HepG2 (cell line): ENCODE results near the gene CUL5. TPM values are rescaled to one million over a fixed set of nuclear protein-coding genes. Genes with fewer than 3 reads are reported as not detected.

Experiments used
- ATAD3A ChIP-seq: sonication (generic); formaldehyde crosslinking; IDR thresholded peaks from 2 replicates; pipeline ENCODE4 v1.4.0; 2020; ENCODE audit warnings: missing genetic modification reagents
- GTF3A ChIP-seq: sonication (generic); formaldehyde crosslinking; conservative IDR thresholded peaks from 2 replicates; pipeline ENCODE4 v1.4.0; 2020; ENCODE audit warnings: mild to moderate bottlenecking, missing genetic modification reagents
- HNF4A ChIP-seq: sonication (generic); formaldehyde crosslinking; IDR thresholded peaks from 2 replicates; pipeline ENCODE4 v1.4.0; 2020; ENCODE audit warnings: missing genetic modification reagents
- HOXA3 ChIP-seq: sonication (generic); formaldehyde crosslinking; IDR thresholded peaks from 2 replicates; pipeline ENCODE4 v1.5.0; 2020; ENCODE audit warnings: missing genetic modification reagents
- MXI1 ChIP-seq: IDR thresholded peaks from 3 replicates; pipeline ENCODE4 v1.6.1; 2012; ENCODE audit warnings: low read depth, low read length, inconsistent platforms, borderline replicate concordance
- NRL ChIP-seq: sonication (generic); formaldehyde crosslinking; IDR thresholded peaks from 2 replicates; pipeline ENCODE4 v1.5.0; 2020; ENCODE audit warnings: missing genetic modification reagents, mild to moderate bottlenecking, moderate library complexity, borderline replicate concordance
- PAF1 ChIP-seq: IDR thresholded peaks from 2 replicates; pipeline ENCODE4 v1.6.1; 2016; ENCODE audit warnings: missing genetic modification reagents, missing compliant biosample characterization
- RFXANK ChIP-seq: IDR thresholded peaks from 2 replicates; pipeline ENCODE4 v1.6.1; 2016
- ZBTB20 ChIP-seq: sonication (generic); formaldehyde crosslinking; IDR thresholded peaks from 2 replicates; pipeline ENCODE4 v1.8.1; 2023; ENCODE audit warnings: missing genetic modification reagents, low read depth, mild to moderate bottlenecking, borderline replicate concordance
- ZBTB40 ChIP-seq, 2 experiments: fragments of 450-650 bp in 1 of 2; sonication (generic) in 1 of 2; formaldehyde crosslinking in 1 of 2; IDR thresholded peaks; 2 replicates each; pipeline versions ENCODE4 v1.6.1 to v1.8.0; 2016 to 2022; ENCODE audit warnings: antibody characterized with exemption in 1 of 2, mild to moderate bottlenecking in 1 of 2, missing genetic modification reagents in 1 of 2
- ZFP37 ChIP-seq: sonication (generic); formaldehyde crosslinking; IDR thresholded peaks from 2 replicates; pipeline ENCODE4 v1.4.0; 2020; ENCODE audit warnings: missing genetic modification reagents, borderline replicate concordance
- ZNF225 ChIP-seq: sonication (generic); formaldehyde crosslinking; IDR thresholded peaks from 2 replicates; pipeline ENCODE4 v1.4.0; 2020; ENCODE audit warnings: mild to moderate bottlenecking, missing genetic modification reagents
- ZNF235 ChIP-seq: sonication (generic); formaldehyde crosslinking; IDR thresholded peaks from 2 replicates; pipeline ENCODE4 v1.8.1; 2023; ENCODE audit warnings: mild to moderate bottlenecking, missing genetic modification reagents, borderline replicate concordance
- ZNF337 ChIP-seq: sonication (generic); formaldehyde crosslinking; IDR thresholded peaks from 2 replicates; pipeline ENCODE4 v1.5.1; 2020; ENCODE audit warnings: missing genetic modification reagents, low read depth, mild to moderate bottlenecking, borderline replicate concordance
- ZNF552 ChIP-seq: sonication (generic); formaldehyde crosslinking; IDR thresholded peaks from 2 replicates; pipeline ENCODE4 v1.9.0; 2022; ENCODE audit warnings: missing genetic modification reagents, mild to moderate bottlenecking, borderline replicate concordance
- ZNF773 ChIP-seq: sonication (generic); formaldehyde crosslinking; IDR thresholded peaks from 2 replicates; pipeline ENCODE4 v1.4.0; 2020; ENCODE audit warnings: missing genetic modification reagents, borderline replicate concordance
- ZNF788 ChIP-seq: sonication (generic); formaldehyde crosslinking; IDR thresholded peaks from 2 replicates; pipeline ENCODE4 v1.5.0; 2020; ENCODE audit warnings: mild to moderate bottlenecking, missing genetic modification reagents, borderline replicate concordance
- ZSCAN31 ChIP-seq: sonication (generic); formaldehyde crosslinking; IDR thresholded peaks from 2 replicates; pipeline ENCODE4 v1.5.0; 2020; ENCODE audit warnings: low read depth, mild to moderate bottlenecking, missing genetic modification reagents
- polyA plus RNA-seq, 8 experiments: library from polyadenylated mRNA; depleted of rRNA in 3 of 8; stranded (reverse) in 7 of 8; unstranded in 1 of 8; fragments of >200 nt; fragmentation: Illumina TruSeq in 4 of 8; extraction: Trizol in 4 of 8; gene quantifications; 2 replicates each; pipeline versions ENCODE4 v1.2.1 to v1.2.3, GENCODE V29; 2011 to 2016; ENCODE audit warnings: low read depth in 4 of 8, missing spikeins in 1 of 8, mixed read lengths in 1 of 8; ENCODE audit not compliant: insufficient read depth in 1 of 8
- total RNA-seq, 5 experiments: library from RNA; depleted of rRNA; stranded (reverse); fragments of >200 nt; fragmentation: Illumina TruSeq; extraction: Trizol; gene quantifications; 2 replicates each; pipeline ENCODE4 v1.2.3, GENCODE V29; 2016; ENCODE audit warnings: low read depth in 1 of 5
- TF ChIP-seq, protein P1 (sequence below): sonication (generic); formaldehyde crosslinking; IDR thresholded peaks from 2 replicates; pipeline ENCODE4 v1.4.0; 2020; ENCODE audit warnings: mild to moderate bottlenecking, low read depth, missing genetic modification reagents

Gene CUL5
- total and polyA plus RNA-seq, 2 of the 13 experiments (the other 11 are each of a cell fraction or from before 2014, with no cell fraction given), result 7.0 to 24.7 TPM

DNA sequence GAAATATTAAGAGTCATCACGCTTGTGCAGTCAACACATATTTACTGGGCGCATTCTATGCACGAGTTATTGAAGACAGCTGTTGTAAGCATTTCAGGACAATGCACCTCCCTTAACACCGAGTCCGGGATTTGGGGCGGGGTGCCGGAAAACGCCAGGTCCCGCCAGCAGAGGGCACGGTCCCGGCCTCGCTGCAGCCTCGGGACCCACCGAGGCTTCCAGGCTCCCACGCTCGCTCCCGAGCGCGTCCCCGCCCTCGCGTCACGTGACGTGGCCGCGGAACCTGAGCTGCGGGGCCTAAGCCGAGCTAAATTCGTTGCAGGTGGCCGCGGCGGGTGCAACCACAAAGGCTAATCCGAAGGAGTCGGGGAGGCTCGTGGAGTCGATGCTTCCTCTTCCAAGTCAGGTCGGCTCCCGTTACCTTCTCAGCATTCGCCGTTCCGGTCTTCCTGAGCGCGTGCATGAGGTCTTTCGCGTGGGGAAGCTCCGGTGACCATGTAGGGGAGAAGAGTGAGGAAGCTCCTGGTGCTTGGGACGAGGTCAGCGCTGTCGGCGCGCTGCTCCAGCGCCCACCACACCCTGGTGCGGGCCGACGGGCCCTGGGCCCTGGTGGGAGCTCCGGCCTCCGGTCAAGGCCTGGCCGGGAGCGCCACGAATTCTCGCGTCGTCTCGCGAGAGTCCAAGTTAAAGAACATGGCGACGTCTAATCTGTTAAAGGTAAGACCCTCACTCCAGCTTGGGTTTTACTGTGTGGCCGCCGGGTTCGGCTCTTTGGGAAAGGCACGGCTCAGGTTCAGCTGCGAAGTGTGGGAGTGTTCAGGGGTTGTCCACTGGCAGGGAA lies at the start of gene CUL5 (continued):
- TF ChIP-seq ZNF225 (peak; percentile 72; the same call in 1 of the 2 replicates), GTF3A (CRISPR knock-in tag) (0 out of 2 replicates have a peak, but pooled peaks have one; percentile 52), ZBTB20 (peak; percentile 61; the same call in 1 of the 2 replicates), ZNF788 (peak; percentile 94), HOXA3 (CRISPR knock-in tag) (peak; percentile 72), ZNF552 (peak; percentile 14; the same call in 1 of the 2 replicates), MXI1 (peak; percentile 50; the same call in 1 of the 3 replicates), ZNF235 (peak; percentile 75; the same call in 1 of the 2 replicates), ZBTB40 (IDR thresholded peaks at IDR 0.05) (no peak), ZBTB40 (CRISPR knock-in tag; IDR thresholded peaks at IDR 0.05) (peak; percentile 90), NRL (CRISPR knock-in tag) (peak; percentile 93), HNF4A (CRISPR knock-in tag) (0 out of 2 replicates have a peak, but pooled peaks have one; percentile 3), ZNF773 (CRISPR knock-in tag) (no peak), ZNF337 (CRISPR knock-in tag) (0 out of 2 replicates have a peak, but pooled peaks have one; percentile 55), RFXANK (CRISPR knock-in tag) (0 out of 2 replicates have a peak, but pooled peaks have one; percentile 14), ZFP37 (CRISPR knock-in tag) (no peak), ATAD3A (CRISPR knock-in tag) (peak; percentile 26; the same call in 1 of the 2 replicates), PAF1 (no peak), ZSCAN31 (CRISPR knock-in tag) (peak; percentile 97)
- TF ChIP-seq, protein P1, sequence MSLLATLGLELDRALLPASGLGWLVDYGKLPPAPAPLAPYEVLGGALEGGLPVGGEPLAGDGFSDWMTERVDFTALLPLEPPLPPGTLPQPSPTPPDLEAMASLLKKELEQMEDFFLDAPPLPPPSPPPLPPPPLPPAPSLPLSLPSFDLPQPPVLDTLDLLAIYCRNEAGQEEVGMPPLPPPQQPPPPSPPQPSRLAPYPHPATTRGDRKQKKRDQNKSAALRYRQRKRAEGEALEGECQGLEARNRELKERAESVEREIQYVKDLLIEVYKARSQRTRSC (CRISPR knock-in tag), result peak; percentile 75; the same call in 1 of the 2 replicates
